ENCODE results near the gene UBQLNL. TPM values are rescaled to one million over a fixed set of nuclear protein-coding genes. Genes with fewer than 3 reads are reported as not detected.

Gene UBQLNL
- polyA plus RNA-seq, 4 donors = 0.10 to 0.61 TPM; not detected in 2

DNA sequence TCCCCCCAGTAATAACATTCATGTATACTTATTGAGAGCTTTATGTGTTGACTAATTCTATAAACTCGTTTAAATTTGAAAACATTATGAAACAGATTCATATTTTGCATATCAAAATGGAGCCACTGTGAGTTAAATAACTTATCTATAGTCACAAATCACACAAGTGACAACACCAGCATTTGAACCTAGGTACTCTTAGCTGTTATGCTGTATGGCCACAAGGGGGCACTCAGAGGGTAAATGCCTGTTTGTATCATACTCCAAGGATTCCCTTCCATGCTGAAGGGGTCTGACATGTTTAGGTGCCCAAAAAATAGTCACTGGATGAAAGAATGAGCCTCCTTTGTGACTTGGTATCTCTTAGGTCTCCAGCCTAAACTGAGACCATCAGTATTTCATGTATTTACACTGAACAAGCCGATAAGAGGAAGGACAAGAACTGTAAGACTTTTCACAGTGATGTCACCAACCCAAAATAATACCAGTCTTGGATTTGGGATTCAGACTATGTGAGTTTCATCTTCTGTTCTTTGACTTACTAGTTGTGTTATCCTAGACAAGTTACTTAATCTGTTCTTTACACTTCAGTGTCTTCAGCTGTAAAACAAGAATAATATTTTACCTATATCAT lies 40.2 kb downstream of the UBQLNL start:
- Histone ChIP-seq H3K27me3 (ENCODE audit: control insufficient read depth in 3 of 3, insufficient read depth in 3 of 3, low read length in 3 of 3) (no peaks in the 10 kb centered on the region), H3K27ac (ENCODE audit: low read depth in 1 of 3, low read length in 2 of 3) (no peak overlapping the region), H3K4me3 (ENCODE audit: low read depth in 1 of 3, low read length in 3 of 3) (no peak overlapping the region), H3K36me3 (ENCODE audit: control insufficient read depth in 3 of 3, insufficient read depth in 2 of 3, low read depth in 1 of 3, low read length in 3 of 3) (no peaks in the 10 kb centered on the region), H3K9me3 (ENCODE audit: control insufficient read depth in 2 of 2, insufficient read depth in 1 of 2, low read depth in 1 of 2, low read length in 1 of 2) (no peaks in the 10 kb centered on the region), H3K4me1 (ENCODE audit: control insufficient read depth in 3 of 3, insufficient read depth in 2 of 3, low read depth in 1 of 3, low read length in 2 of 3) (no peaks in the 10 kb centered on the region)
- WGBS, 3 donors = 34 to 41% (median 41%) methylated on average over 2 of the region's 2 CpGs
- FAIRE-seq (no peak), DNase-seq (peak; percentile 42 to 59)

DNA sequence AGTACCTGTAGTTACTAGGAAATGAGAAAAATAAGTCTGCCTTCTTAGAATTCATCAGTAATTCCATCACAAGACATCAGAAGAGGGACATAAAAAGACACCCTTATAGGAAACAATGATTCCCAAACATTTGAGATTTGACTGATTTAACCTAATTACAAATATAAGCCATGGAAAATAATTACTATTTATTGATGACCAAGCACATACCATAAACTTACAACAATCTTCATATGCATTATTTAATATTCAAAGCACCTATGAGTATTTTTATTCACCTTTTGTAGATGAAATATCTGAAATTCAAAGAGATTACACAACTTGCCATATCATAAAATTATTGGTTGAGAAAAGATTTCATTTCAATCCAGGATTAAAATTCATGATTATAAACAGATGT lies 42.6 kb downstream of the UBQLNL start:
- Histone ChIP-seq H3K4me3 (ENCODE audit: low read depth in 1 of 3, low read length in 3 of 3) (no peak overlapping the region), H3K36me3 (ENCODE audit: control insufficient read depth in 3 of 3, insufficient read depth in 2 of 3, low read depth in 1 of 3, low read length in 3 of 3) (no peaks in the 10 kb centered on the region), H3K4me1 (ENCODE audit: control insufficient read depth in 3 of 3, insufficient read depth in 2 of 3, low read depth in 1 of 3, low read length in 2 of 3) (no peaks in the 10 kb centered on the region), H3K27ac (ENCODE audit: low read depth in 1 of 3, low read length in 2 of 3) (no peak overlapping the region), H3K9me3 (ENCODE audit: control insufficient read depth in 2 of 2, insufficient read depth in 1 of 2, low read depth in 1 of 2, low read length in 1 of 2) (no peaks in the 10 kb centered on the region), H3K27me3 (ENCODE audit: control insufficient read depth in 3 of 3, insufficient read depth in 3 of 3, low read length in 3 of 3) (no peaks in the 10 kb centered on the region)
- DNase-seq (no peak), FAIRE-seq (no peak)

DNA sequence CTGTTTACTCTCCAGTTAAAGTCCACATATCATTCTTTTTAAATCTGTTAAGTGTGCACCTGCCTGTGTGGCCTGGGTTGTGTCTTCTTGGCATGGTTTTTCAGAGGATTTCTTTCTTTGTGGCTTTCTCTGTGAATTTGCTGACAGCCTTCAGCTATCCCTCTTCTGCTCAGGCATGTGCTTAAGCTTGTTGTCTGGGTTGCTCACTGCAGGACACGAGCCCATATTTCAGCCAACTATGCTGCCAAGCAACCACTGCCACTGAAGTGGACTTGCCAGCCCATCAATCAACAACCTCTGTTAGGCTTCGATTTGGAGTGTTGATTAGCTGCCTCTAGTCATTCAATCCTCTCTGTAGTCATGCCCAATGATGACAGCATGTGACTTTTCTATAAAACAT lies 49.0 kb downstream of the UBQLNL start:
- no peaks in the 10 kb centered on the region for H3K4me1 ChIP-seq (ENCODE audit: control insufficient read depth in 3 of 3, insufficient read depth in 2 of 3, low read depth in 1 of 3, low read length in 2 of 3)
- no peaks in the 10 kb centered on the region for H3K27me3 ChIP-seq (ENCODE audit: control insufficient read depth in 3 of 3, insufficient read depth in 3 of 3, low read length in 3 of 3)
- H3K4me3 ChIP-seq (ENCODE audit: low read depth in 1 of 3, low read length in 3 of 3) = no peak overlapping the region
- WGBS, 3 donors = 12 to 48% (median 23%) methylated on average over 2 of the region's 2 CpGs
- no peak for FAIRE-seq
- H3K27ac ChIP-seq (ENCODE audit: low read depth in 1 of 3, low read length in 2 of 3) = no peak overlapping the region
- H3K36me3 ChIP-seq (ENCODE audit: control insufficient read depth in 3 of 3, insufficient read depth in 2 of 3, low read depth in 1 of 3, low read length in 3 of 3) = no peaks in the 10 kb centered on the region
- DNase-seq = no peak
- H3K9me3 ChIP-seq (ENCODE audit: control insufficient read depth in 2 of 2, insufficient read depth in 1 of 2, low read depth in 1 of 2, low read length in 1 of 2) = no peaks in the 10 kb centered on the region

Other genes starting within 250 kb of the UBQLNL start
- gene HBE1, start 246.8 kb downstream of the UBQLNL start, polyA plus RNA-seq = 1 to 10 TPM in 1 of 4 donors, not detected in 3; 1.9 TPM
- gene OR51B4, start 214.8 kb downstream of the UBQLNL start, polyA plus RNA-seq = not detected
- not detected for gene OR51B2, start 192.4 kb downstream of the UBQLNL start, polyA plus RNA-seq
- gene OR51B5, start 173.2 kb downstream of the UBQLNL start, polyA plus RNA-seq = under 1 TPM in 1 of 4 donors, not detected in 3; 0.15 TPM
- gene OR51B6, start 165.2 kb downstream of the UBQLNL start, polyA plus RNA-seq = not detected
- not detected for gene OR51M1, start 132.9 kb downstream of the UBQLNL start, polyA plus RNA-seq
- not detected for gene OR51Q1, start 94.6 kb downstream of the UBQLNL start, polyA plus RNA-seq
- gene OR51I1, start 75.2 kb downstream of the UBQLNL start, polyA plus RNA-seq = not detected
- under 1 TPM in 1 of 4 donors, not detected in 3; 0.03 TPM for gene OR51I2, start 67.4 kb downstream of the UBQLNL start, polyA plus RNA-seq
- not detected for gene OR52D1, start 28.0 kb downstream of the UBQLNL start, polyA plus RNA-seq
- not detected for gene UBQLN3, start 6.7 kb downstream of the UBQLNL start, polyA plus RNA-seq
- not detected for gene OR52H1, start 31.8 kb upstream of the UBQLNL start, polyA plus RNA-seq
- under 1 TPM in 1 of 4 donors, not detected in 3; 0.04 TPM for gene OR52B6, start 64.2 kb upstream of the UBQLNL start, polyA plus RNA-seq
- gene TRIM6, start 79.9 kb upstream of the UBQLNL start, polyA plus RNA-seq = 1 to 10 TPM in 2 of 4 donors, under 1 TPM in 1, not detected in 1; 0.54 to 3.0 (median 1.1) TPM
- gene TRIM34, start 108.3 kb upstream of the UBQLNL start, polyA plus RNA-seq = 10 to 100 TPM in 1 of 4 donors, 1 to 10 TPM in 3; 4.1 to 11.0 (median 7.5) TPM
- 10 to 100 TPM in 3 of 4 donors, 1 to 10 TPM in 1; 6.5 to 22.0 (median 11.5) TPM for gene TRIM5, start 168.4 kb upstream of the UBQLNL start, polyA plus RNA-seq
- gene TRIM22, start 173.1 kb upstream of the UBQLNL start, polyA plus RNA-seq = 10 to 100 TPM in 3 of 4 donors, 1 to 10 TPM in 1; 7.4 to 19.2 (median 10.9) TPM
- under 1 TPM in 1 of 4 donors, not detected in 3; 0.03 TPM for gene OR56B1, start 219.7 kb upstream of the UBQLNL start, polyA plus RNA-seq
- gene OR52N4, start 237.5 kb upstream of the UBQLNL start, polyA plus RNA-seq = under 1 TPM in 1 of 4 donors, not detected in 3; 0.06 TPM

Data from small intestine (tissue), 7 donors.